ENCODE data around the gene SCN3A.

DNA sequence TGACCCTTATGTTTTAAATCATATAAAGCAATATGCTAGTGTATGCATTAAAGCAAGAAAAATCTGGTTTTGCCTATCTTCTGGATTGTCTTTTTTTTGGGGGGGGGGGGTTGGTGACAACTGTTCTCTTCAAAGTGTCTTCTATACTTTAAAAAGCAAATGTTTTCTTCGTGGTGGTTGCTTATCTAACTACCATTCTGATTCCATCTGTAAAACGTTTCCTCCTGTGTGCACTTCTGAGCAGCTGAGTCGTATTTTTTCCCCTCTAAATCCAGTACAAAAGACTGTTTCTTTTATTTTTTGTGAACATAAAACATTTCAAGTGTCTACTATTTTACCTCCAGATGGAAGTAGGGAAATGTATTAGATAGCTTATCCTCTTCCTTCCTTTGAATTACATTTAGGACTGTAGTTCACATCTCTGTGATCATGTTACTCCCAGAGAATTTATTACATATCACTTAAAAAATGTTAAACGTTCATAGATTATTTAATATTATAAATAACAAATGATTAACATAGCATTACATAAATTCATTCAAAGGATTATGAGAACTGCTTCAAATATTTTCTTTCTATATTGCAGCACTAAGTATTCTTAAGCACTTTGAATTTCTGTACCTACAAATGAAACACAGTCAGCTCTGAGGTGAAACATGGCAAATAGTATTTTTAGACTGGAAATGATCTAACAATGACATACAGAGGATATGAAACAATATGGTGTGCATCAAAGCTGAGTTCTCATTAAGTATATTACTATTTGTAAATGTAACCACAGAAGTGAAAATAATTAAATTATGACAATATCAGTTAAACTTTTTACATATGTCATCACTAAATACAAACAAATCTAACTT is 56.4 kb downstream of the SCN3A start:
- TF ChIP-seq, protein P1, sequence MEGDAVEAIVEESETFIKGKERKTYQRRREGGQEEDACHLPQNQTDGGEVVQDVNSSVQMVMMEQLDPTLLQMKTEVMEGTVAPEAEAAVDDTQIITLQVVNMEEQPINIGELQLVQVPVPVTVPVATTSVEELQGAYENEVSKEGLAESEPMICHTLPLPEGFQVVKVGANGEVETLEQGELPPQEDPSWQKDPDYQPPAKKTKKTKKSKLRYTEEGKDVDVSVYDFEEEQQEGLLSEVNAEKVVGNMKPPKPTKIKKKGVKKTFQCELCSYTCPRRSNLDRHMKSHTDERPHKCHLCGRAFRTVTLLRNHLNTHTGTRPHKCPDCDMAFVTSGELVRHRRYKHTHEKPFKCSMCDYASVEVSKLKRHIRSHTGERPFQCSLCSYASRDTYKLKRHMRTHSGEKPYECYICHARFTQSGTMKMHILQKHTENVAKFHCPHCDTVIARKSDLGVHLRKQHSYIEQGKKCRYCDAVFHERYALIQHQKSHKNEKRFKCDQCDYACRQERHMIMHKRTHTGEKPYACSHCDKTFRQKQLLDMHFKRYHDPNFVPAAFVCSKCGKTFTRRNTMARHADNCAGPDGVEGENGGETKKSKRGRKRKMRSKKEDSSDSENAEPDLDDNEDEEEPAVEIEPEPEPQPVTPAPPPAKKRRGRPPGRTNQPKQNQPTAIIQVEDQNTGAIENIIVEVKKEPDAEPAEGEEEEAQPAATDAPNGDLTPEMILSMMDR (IDR thresholded peaks at IDR 0.05), result no peak
- TF ChIP-seq POLR2A (IDR thresholded peaks at IDR 0.05) (no peak), POLR2AphosphoS5 (IDR thresholded peaks at IDR 0.05) (no peak), EP300 (IDR thresholded peaks at IDR 0.05) (no peak)
